Left hindlimb (tissue), 1 donor: ENCODE results near the gene SLC17A6.

Experiments
- DNase-seq: peaks from one replicate; pipeline ENCODE4 v3.0.0-alpha.2; 2018

The SLC17A6 gene

DNA sequence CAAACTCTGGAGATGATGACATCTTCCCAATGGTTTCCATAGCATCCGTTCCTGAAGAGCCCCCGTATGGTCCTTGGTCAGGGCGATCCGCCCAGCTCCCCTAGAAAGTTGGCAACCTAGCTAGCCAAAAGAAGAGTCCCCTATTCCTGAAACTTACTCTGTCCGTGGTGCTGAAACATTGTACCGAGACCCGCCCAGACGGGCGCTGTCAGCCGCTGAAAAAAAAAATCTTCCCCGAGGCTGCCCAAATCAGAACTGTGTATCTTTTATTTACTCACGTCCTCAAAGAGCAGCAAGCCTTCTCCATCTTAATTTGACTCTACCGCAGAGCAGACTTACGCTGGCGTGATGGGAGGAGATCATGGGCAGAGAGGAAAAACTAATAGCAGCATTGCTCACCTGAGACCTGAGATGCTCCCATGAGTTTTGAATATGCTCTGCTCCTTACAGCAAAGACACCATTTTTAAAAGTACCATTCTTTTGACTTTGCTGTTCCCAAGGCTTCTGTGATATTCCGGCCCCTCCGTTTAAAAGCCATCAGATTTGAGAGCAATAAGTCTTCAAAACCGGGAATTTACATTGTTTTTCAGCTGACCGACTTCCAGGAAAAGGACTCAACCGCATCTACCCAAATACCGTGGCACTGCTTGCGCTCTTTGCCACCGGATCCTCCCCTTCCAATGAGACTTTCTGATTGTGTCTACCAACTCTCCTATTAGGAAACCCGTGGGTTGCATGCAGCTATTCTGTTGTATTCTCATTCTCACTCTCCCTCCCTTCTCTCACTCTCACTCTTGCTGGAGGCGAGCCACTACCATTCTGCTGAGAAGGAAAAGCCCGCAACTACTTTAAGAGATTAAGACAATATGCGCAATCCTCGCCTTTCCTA, at the start of gene SLC17A6:
SLC17A6 (plus strand) TSS at position 786 of the 890 bp plus-strand sequence. CDS start 153 bp downstream, outside the sequence.
- DNase-seq = no peak

DNA sequence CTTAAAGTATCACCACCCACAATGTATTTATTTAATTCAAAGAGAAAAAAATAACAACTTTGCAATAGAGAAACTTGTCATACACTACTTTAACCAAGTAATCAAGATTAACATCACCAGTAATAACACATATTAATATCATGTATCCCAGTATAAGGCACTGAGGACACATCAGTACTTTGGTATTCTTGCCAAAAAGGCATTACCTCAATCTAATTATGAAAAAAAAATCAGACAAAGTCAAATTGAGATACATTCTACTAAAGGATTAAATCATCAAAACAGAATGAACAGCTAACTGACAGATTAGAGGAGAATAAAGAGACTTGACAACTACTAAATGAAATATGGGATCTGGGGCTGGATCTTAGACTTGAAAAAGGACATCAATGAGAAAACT, 35.8 kb upstream of the SLC17A6 start:
- DNase-seq = no peak

DNA sequence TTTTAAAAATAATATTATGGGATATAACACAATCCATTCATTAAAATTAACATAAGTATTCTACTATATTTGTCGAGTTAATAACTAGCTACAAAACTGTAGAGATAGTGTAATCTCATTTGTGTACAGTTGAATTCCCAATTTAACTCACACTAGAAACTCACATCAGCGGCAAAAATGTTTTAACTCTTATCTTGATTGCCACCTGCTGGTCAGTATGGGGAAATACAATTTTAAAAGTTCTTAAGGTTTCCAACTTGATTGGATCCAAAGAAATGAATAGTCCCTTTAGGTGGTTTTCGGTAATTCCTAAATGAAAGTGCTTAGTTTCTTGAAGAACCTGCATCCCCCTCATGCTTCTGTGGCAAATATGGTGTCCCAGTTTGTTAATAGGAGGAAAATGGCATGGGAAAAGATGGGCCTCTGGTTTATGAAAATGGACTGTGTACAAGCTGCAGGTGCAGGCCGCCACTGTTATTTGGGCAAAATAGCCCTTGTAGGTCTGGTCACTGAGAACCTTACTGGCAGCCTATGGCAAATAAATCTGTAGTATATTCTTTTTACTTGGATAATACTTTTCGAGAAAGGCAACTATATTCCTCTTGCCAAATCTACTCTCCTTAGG, 33.7 kb upstream of the SLC17A6 start:
- no peak for DNase-seq

DNA sequence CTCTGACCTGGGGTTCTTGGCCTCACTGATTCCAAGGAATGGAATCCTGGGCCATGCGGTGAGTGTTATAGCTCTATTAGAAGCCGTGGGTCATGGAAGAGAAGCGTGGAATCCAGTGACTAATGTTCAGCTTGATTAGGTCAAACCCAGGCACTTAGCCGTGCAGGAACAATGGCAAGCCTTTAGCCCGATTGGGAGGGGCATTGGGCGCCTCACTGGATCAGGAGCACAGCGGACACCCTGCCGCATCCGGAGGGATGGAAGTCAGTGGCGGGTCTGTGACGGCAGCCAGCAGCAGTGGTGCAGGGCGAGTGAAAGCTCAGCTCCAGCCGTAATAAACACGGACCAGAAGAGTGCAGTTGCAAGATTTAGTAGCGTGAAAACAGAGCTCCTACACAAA, 20.5 kb upstream of the SLC17A6 start:
- DNase-seq = no peak

DNA sequence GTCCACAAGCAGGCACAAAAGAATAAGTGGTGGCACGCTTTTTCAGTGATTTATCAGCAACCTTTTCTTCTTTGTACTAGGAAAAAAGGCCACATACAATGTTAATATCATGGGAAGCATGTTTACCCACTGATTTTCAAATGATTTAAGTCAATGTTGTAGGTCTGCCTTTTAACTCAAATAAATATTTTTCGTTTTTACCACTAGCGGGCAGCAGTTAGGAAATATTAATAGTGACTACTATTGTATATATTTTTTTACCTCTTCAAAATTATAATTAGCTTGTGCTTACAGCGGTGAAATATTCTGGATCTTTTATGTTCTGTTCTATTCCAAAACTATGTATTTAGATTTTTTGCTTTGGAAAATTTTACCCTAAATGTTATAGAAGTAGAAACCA, 6.4 kb upstream of the SLC17A6 start:
- DNase-seq = no peak

DNA sequence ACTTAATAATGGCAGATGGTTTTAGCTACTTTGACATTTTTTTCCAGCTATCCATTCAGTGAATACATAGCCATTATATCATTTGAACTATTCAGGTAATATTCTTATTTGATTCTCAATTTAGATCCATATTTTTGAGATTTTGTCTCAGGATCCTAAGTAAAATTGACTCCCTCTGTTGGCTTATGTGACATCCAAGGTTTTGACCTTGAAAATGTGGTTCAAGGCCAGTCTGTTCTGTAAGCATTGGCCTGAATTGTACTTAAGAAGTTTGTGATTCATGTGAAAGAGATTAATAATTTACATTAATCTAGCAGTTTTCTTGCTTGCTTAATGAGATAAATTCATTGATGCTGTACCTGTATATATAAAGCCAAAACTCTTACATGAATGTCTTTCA, 1.6 kb upstream of the SLC17A6 start:
- no peak for DNase-seq

DNA sequence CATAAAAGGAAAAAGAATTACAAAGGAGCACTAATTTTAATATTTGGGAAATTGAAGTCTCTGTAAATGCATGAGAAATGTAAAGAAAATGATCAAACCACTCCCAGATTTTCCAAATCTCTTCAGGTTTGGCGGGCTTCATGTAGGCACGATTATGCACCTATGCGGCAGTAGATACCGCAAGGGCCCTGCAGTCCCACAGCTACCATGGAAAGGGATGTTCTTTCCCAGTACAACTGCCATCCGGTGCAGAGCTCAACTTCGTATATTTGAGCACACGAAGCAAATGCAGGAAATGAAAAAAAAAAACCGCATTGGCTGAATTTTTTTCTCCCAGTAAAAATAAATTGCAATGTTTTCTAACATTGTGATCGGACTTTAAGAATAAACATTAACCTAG, 1.4 kb downstream of the SLC17A6 start:
- DNase-seq = no peak

DNA sequence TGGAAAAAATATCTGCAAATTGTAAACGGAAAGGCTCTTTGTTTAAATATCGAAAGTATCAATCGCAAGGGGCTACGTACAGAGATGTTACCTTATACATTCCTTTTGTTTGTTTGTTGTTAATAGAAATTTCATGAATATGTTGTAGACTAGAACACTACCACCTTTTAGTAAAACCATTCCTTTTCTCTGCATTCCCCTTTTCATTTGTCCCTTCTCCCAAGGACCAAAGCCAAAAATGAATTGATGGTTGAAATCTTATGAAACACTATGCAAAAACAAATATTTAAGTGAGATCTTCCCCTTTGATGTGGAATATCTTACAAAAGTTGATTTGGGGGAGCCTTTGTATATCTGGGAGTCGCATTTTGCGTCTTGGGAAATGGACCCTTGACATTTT, 2.1 kb downstream of the SLC17A6 start:
- DNase-seq = no peak

DNA sequence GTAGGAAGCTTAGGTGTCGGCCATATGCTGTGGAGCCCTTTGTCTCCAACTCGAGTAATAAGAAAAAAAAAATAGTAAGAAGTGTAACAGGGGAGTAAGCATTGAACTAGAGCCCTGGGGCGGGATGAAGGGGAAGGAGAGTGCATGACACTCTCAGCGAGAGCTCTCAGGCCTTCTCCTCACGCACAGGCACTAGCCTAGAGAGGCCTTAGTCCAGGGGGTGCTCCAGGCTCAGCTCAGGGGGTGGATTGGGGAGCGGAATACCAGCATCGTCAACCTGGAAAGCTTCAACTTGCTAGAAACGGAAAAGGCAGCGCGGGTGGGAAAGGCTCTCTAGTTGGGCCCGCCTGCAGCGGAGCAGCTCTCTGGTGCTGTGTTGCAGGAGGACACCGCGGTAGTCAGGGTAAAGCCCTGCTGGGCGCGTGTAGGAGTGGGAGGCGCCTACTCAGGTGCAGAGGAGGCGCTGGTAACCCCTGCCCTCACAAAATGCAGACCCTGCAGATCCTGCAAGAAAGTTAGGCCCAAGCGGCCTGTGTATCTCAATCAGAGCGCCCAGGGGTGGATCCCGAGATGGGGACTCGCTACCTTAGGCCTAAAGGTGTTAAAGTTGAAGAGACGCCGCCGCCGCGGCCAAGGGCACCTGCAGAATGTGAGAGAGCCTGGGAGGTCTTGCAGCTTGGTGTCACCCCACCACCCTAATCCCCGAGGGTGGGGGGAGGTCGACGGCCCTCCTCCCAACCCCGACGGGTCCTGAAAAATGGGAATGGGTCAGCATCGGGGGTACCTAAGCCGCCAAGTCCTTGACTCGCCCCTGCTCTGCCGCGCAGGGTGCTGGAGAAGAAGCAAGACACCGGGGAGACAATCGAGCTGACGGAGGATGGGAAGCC, 2.8 kb downstream of the SLC17A6 start:
- no peak for DNase-seq

DNA sequence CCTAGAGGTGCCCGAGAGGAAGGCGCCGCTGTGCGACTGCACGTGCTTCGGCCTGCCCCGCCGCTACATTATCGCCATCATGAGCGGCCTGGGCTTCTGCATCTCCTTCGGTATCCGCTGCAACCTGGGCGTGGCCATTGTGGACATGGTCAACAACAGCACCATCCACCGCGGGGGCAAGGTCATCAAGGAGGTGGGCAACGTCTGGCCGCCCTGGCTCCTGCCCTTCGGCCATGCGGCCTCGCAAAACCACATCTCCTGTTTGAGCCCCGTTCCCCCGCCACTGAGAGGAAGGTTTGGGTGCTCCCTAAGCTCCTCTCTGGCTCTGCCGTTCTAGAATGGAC, 3.4 kb downstream of the SLC17A6 start:
- no peak for DNase-seq

DNA sequence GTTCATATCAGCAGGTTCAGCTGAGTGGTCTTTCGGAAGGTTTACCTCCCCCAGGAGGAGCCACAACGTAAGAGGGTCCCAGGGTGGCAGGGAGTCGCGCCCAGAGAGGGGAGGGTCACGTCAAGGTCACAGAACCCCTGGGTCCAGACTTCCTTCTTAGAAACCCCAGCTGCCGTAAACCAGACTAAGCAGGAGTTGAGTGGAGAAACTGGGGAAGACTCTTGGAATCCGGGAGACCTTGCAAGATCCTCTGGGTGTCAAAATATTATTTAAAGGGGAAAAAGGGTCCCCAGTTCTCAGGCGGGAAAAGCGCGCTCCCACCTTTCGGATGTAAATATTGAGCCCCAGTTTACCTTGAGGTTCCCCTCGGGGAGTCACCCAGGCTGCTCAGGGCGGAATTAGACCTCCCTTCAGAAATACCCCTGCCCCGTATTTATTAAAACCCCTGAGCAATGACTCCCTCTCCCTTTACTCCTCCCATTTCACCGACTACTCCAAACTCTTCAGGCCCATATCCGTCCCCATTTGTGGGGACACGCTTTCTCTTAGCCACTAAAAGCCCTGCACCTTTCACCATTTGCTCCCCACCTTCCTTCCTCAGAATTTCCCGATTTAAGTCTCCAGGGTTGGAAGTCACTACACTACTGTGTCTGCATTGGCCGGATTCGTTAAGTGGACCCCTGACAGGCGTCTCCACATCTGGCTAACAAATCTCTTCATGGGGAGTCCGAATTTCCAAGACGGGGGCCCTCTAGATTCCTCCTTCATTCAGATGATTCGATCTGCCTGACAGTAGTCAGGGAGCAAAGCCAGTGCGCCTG, 4.2 kb downstream of the SLC17A6 start:
- no peak for DNase-seq

DNA sequence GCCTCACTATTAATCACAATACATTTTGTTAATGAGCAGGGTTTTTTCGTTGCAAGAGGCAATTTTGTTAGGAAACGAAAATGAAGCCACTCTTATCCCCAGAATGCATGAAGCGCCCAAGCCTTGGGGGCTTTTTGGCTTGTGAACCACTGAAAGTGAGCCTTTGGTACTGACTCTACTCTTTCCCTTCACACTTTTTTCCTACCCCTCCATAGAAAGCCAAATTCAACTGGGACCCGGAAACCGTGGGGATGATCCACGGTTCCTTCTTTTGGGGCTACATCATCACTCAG, 4.8 kb downstream of the SLC17A6 start:
- no peak for DNase-seq

DNA sequence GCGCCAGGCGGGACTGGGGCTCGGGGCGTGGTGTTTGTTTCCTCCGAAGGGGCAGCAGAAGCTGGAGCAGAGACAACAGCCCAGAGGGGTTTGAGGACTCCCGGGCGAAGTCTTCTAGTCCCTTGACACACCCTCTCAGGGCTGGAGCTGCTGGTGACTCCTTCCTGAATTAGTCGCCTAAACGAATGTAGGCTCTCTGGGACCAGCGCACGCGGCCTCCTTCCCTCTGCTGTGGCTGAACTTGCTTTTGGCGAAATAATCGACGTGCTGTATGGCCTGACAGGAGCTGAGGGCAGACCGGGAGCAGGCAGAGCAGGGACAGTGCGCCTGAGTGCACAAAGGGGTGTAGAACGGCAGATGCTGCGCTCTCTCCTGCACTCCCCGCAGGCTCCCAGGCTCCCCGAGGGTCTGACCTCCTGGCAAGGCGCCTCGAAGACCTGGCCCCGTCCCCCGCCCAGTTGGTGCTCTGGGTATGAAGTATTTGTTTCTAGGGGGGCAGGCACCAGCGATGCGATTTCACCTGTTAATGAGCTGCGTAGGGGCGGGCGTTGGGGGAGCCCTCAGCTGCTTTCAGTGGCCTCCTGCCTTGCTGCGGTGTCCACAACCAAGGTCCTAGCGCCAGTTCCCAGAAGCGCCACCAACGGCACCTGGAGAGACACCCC, 5.3 kb downstream of the SLC17A6 start:
- DNase-seq = no peak

DNA sequence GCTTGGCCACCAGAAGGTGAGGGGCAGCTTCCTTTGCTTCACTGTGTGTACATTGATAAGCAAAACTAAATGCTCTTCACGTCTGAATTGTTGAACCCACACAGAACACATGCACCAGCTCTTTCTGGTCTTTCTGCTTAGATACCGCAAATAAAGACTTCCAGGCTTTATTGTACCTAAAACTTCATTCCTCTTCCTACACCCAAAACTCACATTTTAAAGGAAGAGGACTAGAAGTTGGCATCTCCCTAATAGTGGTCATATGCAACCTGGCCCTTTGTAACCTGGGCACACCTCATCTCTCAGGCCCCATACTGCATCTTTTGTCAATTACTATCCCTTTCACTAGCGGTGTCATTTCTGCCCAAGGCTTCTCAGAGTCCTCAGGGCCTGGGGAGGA, 5.9 kb downstream of the SLC17A6 start:
- DNase-seq = no peak

DNA sequence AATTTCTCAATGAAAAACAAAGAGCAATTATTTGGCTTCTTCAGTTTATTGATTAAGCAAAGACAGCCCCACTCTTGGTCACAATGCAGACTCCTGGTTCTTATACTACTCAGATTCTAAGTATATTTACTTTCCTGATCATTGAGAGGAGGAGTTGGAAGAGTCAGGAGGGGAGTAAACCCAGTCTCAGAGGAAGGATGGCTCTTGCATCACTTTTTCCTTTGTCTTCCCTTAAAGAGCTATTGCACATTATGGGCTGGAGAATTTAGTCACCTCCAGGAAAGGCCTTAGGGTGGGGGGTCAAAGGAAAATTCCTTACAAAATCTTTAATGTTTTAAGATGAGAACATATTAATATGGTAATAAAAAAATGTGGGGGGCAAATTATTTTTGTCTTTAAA, 8.1 kb downstream of the SLC17A6 start:
- no peak for DNase-seq

DNA sequence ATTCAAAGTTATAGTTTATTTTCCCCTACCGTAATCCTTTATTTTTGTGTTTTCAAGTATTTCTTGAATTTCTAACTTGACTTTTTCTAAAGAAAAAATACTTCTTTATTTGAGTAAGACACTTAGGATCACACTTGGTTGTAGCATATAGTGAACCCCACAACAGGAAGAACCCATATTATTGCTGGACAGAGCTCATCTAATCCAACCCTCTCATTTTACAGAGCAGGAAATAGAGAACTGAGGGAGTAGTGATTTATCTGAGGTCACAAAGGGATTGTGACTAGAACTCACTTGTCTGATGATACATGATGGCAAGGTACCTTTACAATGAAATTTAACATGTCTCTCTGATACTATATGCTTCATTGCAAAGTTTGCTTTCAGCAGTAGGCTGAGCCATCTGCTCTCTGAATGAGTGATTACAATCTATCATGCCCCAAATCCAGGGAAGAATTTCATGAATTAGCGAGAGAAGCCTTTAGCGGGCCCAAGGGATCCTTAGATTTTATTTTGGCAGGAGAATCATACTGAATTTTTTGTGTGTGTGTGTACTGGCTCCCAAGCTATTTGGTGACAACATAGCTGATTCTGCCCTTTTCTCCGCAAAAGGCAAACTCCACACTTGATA, 9.8 kb downstream of the SLC17A6 start:
- no peak for DNase-seq

DNA sequence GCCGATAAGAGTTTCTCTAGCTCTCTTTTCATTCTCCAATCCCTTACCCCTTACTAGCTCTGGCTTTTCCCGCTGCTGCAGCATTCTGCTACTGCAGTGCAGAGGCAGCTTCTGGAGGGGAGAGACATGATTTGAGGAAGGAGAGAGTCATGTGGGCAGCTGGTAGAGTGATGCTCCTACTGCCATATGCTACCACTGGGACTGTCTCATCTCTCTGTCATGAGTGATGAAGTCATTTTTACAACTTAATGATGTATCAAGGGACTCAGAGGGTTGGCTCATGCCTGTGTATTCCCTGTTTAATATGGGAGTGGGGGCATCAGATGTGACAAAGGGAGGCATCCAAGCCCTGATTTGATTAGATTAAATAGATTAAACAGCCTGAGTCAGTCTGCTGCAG, 11.3 kb downstream of the SLC17A6 start:
- DNase-seq = no peak

DNA sequence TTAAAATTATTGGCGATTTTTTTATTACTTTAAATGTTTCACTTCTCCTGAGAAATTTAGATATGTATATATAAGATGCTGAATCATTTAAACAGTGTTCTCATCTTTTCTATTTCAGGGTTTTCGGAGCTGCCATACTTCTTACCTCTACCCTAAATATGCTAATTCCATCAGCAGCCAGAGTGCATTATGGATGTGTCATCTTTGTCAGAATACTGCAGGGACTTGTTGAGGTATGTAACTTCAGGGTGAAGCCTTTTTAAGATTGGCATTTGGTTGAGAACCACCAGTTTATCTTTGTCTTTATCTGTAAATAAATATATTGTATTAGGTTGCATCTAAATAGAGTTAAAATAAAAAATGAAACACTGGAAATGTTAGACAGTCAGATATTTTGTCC, 21.1 kb downstream of the SLC17A6 start:
- DNase-seq = no peak

DNA sequence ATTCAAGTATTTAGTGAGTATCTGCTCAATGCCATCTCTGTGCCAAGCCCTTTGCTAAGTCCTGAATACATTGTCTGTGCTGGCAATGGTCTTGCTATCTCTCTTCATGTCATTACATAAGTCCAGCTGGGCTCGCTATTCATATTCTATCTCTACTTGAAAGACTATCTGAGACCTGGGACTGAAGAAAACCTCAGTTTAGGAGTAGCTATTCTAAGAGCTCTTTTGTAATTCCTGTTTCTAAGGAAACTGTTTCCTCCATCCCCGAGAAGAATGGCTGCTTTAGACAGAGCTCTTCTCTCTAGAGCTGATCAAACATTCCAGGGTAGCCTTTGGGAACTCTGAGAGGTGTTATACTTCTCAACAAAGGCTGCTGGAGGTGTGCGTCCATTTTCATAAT, 33.0 kb downstream of the SLC17A6 start:
- DNase-seq = no peak

DNA sequence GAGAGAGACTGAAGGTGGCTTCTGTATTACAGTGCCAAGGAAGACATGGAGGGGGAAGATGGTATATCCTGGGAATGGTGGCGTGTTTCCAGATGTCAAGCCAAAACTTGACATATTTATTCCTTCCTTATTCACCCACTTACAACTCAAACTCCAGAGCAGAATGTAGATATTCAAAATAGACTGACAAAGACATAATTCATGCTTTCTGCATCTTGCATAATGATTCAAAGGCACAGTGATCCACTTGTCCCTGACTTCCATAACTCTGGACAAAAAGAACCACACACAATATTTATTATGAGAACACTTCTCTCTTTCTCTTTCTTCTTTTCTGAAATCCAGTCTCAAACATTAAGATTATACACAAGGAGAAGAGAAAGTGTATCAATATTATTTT, 48.9 kb downstream of the SLC17A6 start:
- DNase-seq = no peak

DNA sequence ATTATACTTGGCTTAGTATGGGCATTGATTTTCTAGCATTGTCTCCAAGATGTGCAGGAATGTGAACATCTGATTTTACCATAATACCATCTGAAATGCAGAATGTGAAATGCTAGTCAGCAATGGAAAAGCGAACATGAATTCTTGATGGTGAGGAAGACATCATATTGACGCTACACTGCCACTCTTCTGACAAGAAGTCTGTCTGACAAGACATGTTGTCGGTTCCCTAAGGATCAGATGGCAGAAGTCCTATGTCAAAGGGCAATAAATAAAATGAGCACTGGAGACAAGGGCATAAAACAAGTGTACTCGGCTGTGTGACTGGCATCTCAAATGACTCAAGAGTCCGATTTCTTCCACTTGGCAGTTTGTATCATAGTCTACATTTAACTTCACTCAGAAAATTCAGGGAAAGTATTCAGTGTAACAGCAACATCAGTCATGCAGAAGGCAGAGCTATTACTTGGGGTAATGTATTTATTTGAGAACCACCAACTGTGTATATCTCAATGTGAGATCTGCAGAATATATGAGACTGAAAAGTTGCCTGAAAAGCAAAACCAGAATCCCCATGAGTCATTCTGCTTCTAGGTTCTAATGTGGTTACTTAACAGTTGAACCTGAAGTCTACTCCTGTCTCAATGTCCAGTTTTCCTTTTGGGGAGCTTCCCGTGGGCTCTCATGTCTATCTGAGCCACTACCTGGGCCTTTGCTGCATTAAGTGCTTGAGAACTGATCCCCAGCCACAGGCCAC, 51.5 kb downstream of the SLC17A6 start:
- DNase-seq = no peak
